GM18508 (cell line): ENCODE data around the gene SNX27.

Source experiments
- ATAC-seq: cut with Tn5 transposase; IDR thresholded peaks from one replicate; pipeline ENCODE4 v1.9.1; 2021; ENCODE audit warnings: moderate number of reproducible peaks; ENCODE audit not compliant: insufficient read depth, unreplicated experiment

SNX27 gene

DNA sequence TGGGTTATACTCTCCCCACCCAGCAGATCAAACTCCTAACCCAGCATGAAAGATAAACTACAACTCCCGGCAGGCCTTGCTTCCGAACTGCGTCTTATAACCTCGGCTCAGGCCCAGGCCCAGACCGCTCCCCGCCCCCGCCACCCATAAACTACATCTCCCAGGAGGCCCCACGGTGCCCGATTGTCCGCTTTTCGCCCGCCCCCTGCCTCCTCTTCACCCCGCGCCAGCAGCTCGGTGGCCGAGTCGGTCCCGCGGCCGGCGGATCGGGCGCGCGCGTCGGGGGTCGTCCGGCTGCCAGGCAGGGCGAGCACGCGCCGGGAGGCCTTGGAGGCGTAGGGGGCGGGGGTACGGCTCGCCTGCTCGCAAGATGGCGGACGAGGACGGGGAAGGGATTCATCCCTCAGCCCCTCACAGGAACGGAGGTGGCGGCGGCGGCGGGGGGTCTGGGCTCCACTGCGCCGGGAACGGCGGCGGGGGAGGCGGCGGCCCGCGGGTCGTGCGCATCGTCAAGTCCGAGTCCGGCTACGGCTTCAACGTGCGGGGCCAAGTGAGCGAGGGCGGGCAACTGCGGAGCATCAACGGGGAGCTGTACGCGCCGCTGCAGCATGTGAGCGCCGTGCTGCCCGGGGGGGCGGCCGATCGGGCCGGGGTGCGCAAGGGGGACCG, at the start of gene SNX27:
Gene SNX27, plus strand, starts transcription at position 219 of the 669 bp plus-strand sequence. Its CDS starts 152 bp downstream, at position 371.
- peak; percentile 86 for ATAC-seq

DNA sequence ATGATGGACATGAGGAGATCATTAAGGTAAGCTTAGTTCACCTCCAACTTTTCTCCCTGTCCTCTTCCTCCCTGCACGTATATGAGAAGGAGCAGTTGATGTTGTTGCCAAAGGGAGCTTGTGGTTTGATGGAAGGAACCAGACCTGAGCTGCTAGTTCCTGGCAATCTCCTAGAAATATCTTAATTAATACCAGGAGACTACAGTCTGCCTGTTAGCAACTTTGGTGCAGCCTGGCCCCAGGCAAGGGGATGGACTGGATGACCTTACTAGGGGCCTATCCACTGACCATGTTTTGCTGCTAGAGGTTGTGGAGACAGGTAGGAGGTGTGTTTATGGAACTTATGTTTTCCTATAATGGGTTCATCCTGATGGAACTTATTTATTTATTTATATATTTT, 49.2 kb upstream of the SNX27 start:
- no peak for ATAC-seq

DNA sequence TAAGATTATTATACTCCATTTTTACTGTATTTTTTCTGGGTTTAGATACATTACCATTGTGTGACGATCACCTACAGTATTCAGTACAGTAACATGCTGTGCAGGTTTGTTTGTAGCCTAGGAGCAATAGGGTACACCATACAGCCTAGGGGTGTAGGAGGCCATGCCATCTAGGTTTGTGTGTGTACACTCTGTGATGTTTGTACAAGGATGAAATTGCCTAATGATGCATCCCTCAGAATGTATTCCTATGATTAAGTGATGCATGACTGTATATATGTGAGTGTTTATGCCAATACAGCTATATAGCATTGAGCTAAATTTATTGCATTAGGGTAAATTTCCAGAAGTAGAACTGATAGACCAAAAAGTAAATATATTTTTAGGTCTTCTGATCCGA, 48.5 kb upstream of the SNX27 start:
- ATAC-seq, result no peak

DNA sequence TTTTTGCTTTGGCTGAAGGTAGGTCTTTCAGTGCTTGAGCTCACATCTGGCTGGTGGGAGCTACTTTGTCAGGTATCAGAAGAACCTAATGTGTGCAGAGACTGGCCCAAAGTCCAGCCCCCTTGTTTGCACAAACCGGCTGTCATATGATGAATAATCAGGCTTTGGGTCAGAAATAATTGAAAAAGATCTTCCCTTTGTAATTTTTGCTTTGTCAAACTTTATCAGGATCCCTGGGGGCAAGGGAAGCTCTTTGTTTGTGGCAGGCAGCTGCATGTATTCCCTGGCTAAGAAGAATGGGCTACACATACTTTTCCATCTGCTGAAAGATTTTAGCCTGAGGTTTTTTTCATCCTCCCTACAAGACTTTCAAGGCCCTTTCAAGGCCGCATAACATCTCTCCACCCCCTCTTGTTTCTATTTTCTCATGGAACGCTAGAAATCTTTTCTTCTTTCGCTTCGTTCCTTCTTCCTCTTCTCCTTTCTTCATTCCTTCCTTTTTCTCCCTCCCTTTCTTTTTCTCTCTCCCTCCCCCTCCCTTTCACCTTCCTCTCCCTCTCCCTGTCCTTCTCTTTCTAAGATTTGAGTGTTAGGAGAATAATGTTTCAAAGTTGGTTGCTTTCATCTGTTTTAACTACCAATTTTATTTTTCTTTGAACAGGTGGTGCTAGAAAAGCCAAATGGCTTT, 46.2 kb upstream of the SNX27 start:
- no peak for ATAC-seq

DNA sequence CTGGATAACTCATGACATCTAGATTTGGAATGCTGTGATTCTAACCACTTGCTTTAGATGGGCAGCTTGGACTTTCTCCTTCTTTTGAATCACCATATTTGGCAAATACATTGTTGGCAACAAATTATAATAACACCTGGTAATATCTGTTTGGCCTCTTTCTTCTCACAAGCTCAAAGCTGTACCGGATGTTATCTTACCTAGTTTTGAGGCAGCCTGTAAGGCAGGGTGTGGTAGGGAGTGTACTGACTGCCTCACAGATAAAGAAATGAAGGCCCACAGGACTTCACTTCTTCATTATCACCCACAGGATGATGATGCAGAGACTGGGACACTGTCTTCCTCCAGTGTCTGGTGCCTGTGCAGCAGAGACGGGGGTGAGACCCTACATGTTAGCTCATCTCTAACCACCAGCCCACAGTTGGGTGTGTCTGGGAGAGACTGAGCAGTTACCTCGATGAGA, 43.2 kb upstream of the SNX27 start:
- ATAC-seq, result no peak

DNA sequence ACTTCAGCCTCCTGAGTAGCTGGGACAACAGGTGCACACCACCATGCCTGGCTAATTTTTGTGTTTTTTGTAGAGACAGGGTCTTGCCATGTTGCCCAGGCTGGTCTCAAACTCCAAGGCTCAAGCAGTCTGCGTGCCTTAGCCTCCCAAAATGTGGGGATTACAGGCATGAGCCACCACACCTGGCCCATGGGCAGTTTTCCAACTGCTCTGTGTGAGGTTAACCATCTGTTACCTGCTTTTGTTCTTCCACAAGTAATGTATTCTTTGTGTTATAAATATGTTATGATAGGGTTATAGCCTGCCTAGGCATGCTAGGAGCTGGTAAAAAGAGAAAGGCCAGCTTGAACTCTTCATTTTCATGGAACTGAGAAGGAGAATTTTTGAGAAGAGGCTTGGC, 41.0 kb upstream of the SNX27 start:
- ATAC-seq, result no peak

DNA sequence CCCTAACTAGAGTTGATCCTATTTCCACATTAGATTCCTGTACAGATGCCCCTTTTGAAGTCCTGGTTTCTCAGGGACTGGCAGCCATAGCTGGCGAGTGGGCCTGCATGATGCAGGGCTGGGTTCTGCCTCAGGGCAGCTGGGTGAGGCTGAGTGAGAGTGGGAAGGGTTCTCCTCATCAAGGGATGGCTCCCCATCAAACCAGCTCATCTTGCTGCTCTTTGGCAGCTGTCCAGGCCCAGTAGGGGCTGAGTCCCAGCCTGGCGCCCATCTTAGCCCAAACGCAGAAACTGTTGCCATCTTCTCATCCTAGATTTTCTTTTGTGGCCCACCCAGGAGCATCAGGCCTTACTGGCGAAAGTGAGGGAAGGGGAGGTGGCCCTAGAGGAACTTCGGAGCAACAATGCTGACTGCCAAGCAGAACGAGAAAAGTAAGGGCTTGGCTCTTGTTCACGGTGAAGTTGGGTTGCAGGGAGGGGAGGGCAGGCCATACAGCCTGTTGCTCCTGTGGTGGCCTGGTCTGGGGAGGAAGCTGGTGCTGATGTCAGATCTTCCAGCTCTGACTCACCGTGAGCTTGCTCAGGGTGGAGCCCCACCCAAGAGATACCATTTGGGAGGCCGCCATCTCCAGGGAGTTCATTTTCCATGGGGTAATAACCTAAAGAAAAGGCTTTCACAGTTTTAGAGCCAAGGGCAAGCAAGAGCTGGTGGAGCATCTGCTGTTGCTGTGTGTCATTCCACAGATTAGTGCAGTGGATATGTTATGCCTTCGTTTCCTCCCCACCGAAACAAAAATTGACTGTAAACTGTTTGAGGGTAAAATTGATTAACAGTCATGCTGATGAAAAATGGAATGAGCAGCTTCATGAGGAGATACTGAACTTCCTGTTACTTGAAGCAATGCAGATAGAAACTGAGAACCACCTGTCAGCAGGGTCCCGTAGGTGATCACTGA, 37.0 kb upstream of the SNX27 start:
- no peak for ATAC-seq

DNA sequence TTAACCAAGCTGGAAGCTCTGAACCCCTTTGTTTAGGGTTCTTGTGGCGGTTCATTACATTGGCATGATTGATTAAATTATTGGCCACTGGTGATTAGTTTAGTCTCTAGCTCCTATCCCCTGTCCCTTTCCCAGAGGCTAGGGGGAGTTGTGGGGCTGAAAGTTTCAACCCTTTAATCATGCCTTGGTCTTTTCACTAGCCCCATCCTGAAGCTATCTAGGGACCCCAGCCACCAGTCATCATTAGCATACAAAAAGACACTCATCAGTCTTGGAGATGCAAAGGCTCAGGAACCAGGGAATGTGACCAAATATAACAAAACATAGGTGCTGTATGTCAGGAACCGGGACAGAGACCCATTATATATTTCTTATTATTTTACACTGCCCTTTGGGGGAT, 34.7 kb upstream of the SNX27 start:
- no peak for ATAC-seq

DNA sequence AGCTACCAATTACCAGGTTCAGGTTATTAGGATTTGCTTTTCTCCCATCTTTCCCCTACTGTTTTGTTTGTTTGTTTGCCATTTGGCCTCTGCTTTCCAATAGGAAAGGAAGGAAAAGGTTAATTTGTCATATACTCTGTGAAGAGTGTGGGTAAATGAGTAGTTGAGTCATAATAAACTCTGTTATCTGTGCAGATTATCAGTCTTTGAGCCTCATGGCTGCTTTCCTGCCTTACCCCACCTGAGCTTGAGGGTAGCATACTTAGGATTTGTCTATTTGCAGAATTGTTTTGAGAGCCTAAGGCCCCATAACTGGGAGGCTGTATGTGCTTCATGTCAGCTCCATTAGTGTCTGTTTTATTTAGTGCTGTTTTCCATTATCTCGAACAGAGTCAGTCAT, 32.9 kb upstream of the SNX27 start:
- ATAC-seq, result no peak

DNA sequence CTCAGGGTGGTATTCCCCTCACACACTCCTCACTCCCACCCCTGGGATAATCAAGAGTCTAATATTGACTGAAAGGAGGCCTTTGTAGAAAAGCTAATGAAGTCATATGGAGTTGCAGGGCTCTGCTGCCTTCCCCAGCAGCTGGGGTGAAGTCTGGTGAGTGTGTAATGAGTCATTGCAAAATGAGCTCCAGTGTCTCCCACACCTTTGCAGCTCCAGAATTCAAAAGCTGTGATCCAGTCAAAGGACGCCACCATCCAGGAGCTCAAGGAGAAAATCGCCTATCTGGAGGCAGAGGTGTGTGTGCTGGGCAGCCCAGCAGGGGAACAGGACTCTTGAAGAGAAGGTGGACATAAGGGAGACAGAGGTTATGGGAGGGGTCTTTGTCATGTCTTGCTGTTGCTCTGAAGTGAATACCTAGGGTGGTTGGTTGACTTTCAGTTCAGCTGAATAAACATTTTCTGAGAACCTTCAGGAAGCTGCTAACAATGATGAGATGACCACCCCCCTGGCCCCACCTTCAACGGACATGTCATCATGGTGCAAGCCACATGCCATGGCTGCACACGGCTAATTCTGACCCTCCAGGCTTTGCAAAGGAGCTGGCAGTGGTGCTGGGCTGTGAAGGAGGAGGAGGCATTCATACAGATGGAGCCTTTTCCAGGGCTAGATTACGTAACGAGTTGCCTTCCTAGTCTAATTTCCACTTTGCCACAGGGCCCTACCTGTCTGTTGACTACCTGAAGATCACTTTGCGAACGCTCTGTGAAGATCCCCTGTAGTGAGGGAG, 32.2 kb upstream of the SNX27 start:
- no peak for ATAC-seq

DNA sequence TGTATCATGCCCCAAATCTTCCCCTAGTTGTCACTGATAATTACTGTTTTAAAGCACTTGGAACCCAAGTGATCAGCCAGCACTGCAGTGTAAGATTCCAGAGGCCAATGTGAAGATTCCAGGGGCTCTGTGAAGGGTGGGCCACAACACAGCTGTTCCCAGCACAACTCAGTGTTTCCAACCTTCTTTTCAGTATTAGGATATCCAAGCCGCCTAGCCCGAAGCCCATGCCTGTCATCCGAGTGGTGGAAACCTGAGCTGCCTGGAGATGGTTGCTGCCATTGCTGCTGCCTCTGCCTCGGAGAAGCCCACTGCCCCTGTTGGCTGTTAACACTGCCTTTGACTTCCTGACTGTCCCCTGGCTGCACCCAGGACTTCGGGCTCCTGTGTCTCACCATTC, 30.4 kb upstream of the SNX27 start:
- ATAC-seq, result no peak

DNA sequence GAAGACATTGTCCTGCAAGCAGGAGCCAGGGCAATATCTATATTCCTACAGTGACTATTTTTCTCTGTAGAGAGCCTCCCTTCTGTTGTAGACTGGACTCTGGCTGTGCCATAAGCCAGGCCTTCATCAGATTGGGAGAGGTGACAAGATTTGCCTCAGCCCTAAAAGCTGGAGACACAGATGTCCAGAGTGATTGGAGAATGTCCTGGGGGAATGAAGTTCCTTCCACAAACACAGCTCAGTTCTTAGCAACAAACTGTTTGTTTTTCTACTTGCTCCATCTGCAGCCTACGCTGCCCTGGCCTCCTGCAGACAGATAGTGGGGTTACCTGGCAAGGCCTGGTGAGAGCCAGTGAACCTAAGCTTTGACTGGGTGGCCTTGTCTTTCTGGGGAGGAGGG, 29.9 kb upstream of the SNX27 start:
- ATAC-seq, result no peak

DNA sequence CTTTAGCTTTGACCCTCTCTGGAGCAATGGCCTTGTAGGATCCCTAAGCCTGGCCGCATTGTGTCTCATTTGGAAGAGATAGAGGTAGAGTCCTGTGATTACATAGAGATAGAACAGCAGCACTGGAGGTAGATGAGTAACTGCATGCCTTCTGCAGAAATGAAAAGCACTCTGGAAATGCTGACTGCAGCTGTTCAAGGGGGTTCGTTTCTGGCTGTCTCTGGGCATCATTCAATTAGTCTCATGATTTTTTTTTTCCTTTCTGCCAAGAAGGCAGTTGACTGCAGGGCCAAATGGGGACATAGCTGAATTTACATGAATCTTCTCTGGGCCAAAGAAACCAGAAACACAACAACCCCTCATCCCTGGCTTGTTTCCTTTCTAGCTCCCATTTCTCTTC, 28.1 kb upstream of the SNX27 start:
- no peak for ATAC-seq

DNA sequence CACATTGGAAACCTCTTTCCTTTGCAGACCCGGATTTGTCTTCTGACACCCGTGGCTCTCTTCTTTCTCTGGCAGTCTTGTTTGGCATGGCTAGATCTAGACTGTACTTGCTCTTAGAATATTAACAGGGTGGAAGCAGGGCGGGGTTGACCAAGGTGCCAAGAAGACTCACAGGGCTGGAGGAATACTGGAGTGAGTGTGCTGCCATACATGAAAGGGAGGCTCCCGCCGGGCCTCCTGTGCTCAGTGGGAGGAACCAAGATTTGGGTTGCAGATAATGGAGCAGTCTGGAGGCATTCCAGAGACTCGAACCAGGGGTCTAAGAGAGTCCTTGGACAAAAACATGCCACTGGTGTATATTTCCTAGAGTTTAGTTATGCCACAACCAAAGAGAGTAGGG, 27.6 kb upstream of the SNX27 start:
- no peak for ATAC-seq

DNA sequence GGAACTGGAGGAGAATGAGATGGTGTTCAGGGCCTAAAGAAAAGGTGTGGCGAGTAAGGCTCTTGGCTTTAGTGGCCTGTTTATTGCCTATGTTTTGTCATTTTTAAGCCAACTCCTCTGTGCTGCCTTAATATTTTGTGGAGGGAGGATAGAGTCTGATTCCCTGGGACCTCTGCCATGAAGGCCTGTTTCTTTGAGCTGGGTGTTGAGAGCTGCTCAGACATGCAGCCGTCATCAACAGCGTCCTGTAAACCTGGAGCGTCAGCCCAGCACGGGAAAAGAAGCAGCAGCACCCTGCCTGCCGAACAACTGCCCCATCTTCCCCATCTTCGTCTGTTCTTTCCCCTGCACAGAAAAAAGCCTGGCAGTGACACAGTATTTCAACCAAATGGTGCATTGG, 27.1 kb upstream of the SNX27 start:
- no peak for ATAC-seq

DNA sequence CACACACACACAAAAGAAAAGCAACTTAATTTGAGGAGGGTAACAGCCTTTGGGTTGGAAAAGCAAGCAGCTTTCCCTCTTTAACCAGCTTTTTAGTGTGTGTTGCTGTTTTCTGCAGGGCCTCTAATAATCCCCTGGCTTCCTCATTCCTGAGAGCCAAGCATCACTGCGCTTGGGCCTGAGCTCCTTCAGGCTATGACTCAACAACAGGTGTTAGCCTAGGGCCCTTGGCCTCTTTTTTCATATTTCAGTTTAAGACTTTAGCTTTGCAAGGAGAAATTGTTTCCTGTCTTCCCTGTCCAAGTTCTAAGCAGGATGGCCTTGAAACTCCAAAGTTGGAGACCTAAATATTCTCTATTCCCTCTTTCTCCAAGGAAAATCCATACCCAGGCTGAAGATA, 26.2 kb upstream of the SNX27 start:
- no peak for ATAC-seq

DNA sequence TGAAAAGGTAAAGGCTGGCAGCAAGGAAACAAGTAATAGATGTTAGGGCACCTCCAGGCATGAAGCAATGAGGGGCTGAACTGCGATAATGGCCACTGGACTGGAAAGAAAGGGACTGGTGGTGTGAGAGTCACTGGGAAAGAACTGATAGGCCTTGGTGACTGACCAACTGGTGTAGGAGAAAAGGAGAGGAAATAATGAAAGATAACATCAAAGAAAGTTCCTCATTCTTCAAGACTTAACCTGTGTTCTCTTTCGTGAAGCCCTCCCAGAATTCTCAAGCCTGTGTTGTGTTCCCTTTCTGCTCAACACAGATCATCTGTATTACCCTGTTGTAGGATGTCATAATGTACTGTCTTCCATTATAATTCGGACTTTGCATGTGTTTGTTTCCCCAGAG, 20.9 kb upstream of the SNX27 start:
- no peak for ATAC-seq

DNA sequence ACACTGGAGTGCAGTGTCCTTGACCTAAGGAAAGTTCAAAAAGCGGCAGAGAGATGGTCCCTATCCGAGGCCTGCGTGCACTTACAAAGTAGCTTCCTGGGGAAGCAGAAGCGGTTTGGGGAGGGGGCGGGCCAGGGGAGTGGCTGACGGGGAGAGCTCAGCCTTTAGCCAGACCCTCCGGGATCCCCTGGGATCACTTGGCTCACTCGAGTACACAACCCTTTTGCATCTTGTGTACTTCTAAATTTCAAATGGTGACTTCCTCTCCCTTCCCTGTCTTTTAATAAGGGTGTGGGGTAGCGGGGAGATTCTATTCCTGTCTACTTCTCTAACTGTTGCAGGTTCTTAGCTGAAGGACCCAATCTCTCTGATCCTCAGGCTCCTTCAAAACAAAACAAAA, 18.1 kb upstream of the SNX27 start:
- ATAC-seq, result no peak

DNA sequence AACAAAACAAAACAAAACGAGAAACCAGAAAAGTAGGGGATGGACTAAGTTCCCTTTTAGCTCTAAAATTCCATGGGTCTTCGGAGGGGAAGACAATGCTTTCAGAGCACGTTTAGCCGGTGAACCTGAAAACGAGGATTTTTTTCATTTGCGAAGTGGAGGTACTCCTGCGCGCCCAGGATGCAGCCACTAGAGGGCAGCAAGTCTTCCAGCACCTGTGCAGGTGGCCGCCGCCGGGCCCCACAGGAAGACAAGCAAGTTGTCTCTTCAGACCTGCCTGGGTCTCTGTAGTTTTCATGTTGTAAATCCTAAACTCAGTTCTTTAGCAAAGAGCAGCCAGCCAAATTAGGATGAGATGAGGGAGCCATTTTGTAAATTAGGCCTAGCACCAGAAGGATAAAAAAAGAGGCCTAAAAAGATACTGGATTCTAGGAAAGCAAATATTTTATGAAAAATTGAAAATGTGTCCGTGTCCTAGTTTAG, 17.7 kb upstream of the SNX27 start:
- ATAC-seq, result no peak
